Activated naive CD4-positive, alpha-beta T cell treated with Interleukin-2 at 50 U/mL for 16 hours (primary cell): ENCODE results near the gene EFL1.
"Not testable (repeated sequence)": the region's sequence is repeated elsewhere in the genome, so short reads cannot be mapped to it uniquely, and the experiment has no call there.

Experiments used
- DNase-seq: peaks from one replicate; pipeline ENCODE4 v3.0.0-alpha.2; 2020

The EFL1 gene

GRCh38 chr15:82195818-82196217, 66.7 kb downstream of the EFL1 start:
- not testable (repeated sequence) for DNase-seq

- DNase-seq, result not testable (repeated sequence)
These were observed 68.0 kb downstream of the EFL1 start for GRCh38 chr15:82194488-82194887.

- DNase-seq, result not testable (repeated sequence)
These were observed 69.1 kb downstream of the EFL1 start for GRCh38 chr15:82193435-82193834.

GRCh38 chr15:82192394-82192793, 70.1 kb downstream of the EFL1 start:
- not testable (repeated sequence) for DNase-seq

- no peak for DNase-seq
These were observed 75.7 kb downstream of the EFL1 start for GRCh38 chr15:82186719-82187406.

GRCh38 chr15:82186161-82186560, 76.4 kb downstream of the EFL1 start:
- no peak for DNase-seq

GRCh38 chr15:82184776-82185175, 77.8 kb downstream of the EFL1 start:
- DNase-seq, result no peak

- no peak for DNase-seq
These were observed 78.2 kb downstream of the EFL1 start for GRCh38 chr15:82184355-82184754.

- DNase-seq, result no peak
These were observed 79.2 kb downstream of the EFL1 start for GRCh38 chr15:82183121-82184031.

GRCh38 chr15:82181371-82181770, 81.2 kb downstream of the EFL1 start:
- no peak for DNase-seq

GRCh38 chr15:82178061-82178460, 84.5 kb downstream of the EFL1 start:
- DNase-seq, result no peak

- DNase-seq, result no peak
These were observed 85.1 kb downstream of the EFL1 start for GRCh38 chr15:82177291-82178010.

- no peak for DNase-seq
These were observed 86.0 kb downstream of the EFL1 start for GRCh38 chr15:82176542-82176941.

GRCh38 chr15:82174471-82175235, 87.9 kb downstream of the EFL1 start:
- DNase-seq, result no peak

GRCh38 chr15:82173108-82173507, 89.4 kb downstream of the EFL1 start:
- DNase-seq, result no peak

GRCh38 chr15:82172506-82172905, 90.0 kb downstream of the EFL1 start:
- DNase-seq, result no peak

- no peak for DNase-seq
These were observed 93.8 kb downstream of the EFL1 start for GRCh38 chr15:82168757-82169156.

GRCh38 chr15:82168296-82168695, 94.2 kb downstream of the EFL1 start:
- no peak for DNase-seq

- no peak for DNase-seq
These were observed 96.6 kb downstream of the EFL1 start for GRCh38 chr15:82165948-82166376.

- DNase-seq, result no peak
These were observed 102.6 kb downstream of the EFL1 start for GRCh38 chr15:82159922-82160321.

GRCh38 chr15:82158811-82159210, 103.7 kb downstream of the EFL1 start:
- DNase-seq, result no peak

GRCh38 chr15:82150645-82151044, 111.9 kb downstream of the EFL1 start:
- DNase-seq, result no peak
